Anterior cingulate cortex (tissue), 58 donors: ENCODE data around the gene PRAMEF18.
"Not testable (repeated sequence)": the region's sequence is repeated elsewhere in the genome, so short reads cannot be mapped to it uniquely, and the experiment has no call there.

Source experiments
- DNase-seq, 58 donors: peaks; one replicate each; lab custom pipeline; 2025; lab: John Stamatoyannopoulos, UW

Gene PRAMEF18

GRCh38 chr1:13216619-13217018 lies 9.3 kb downstream of the PRAMEF18 start:
- DNase-seq, result not testable (repeated sequence)

GRCh38 chr1:13208712-13209111 lies 17.2 kb downstream of the PRAMEF18 start:
- not testable (repeated sequence) for DNase-seq

- not testable (repeated sequence) for DNase-seq
Observed at GRCh38 chr1:13201309-13201708, 24.6 kb downstream of the PRAMEF18 start, which contains the start of gene PRAMEF13. Gene PRAMEF13, minus strand, starts transcription at chr1:13201409. Its CDS starts 1,820 bp downstream, at chr1:13199589.
